IMR-90 (cell line): ENCODE data around the gene MTM1. TPM values are rescaled to one million over a fixed set of nuclear protein-coding genes. Genes with fewer than 3 reads are reported as not detected.

Experiments used
- ATAC-seq: fragments of 200-7000 bp; cut with Tn5 transposase; 2 replicates; pipeline ENCODE4 v1.9.1; 2020; ENCODE audit warnings: low read depth, mild to moderate bottlenecking, moderate library complexity
- BruUV-seq: library from RNA; stranded (reverse); fragments of 400-500 nt; replicated peaks from 2 replicates; lab custom pipeline; 2021; lab: Mats Ljungman, UMichigan
- CTCF ChIA-PET: fragments of 300-600 bp; formaldehyde crosslinking; extraction: SDS; loops from one replicate; lab custom pipeline; 2021; ENCODE audit warnings: antibody characterized with exemption; lab: Yijun Ruan, JAX
- POLR2A ChIA-PET: fragments of 300-600 bp; sonication (Branson Sonifier 250); formaldehyde crosslinking; loops from one replicate; lab custom pipeline; 2022; ENCODE audit warnings: antibody characterized with exemption; ENCODE audit not compliant: unreplicated experiment; lab: Charles Lee
- DNase-seq: peaks from one replicate; pipeline ENCODE4 v3.0.0; 2013
- H2AFZ ChIP-seq: replicated peaks from 2 replicates; pipeline ENCODE3; 2013; ENCODE audit warnings: low read length, mild to moderate bottlenecking; ENCODE audit not compliant: poor library complexity
- H2AK5ac ChIP-seq: 2 replicates; pipeline ENCODE4 v1.6.1; 2013; ENCODE audit warnings: low read depth, low read length, inconsistent platforms
- H2AK9ac ChIP-seq: replicated peaks from 2 replicates; pipeline ENCODE3; 2013; ENCODE audit warnings: mild to moderate bottlenecking, low read depth, low read length, moderate library complexity; ENCODE audit not compliant: poor library complexity
- H2BK120ac ChIP-seq: 2 replicates; pipeline ENCODE4 v1.6.1; 2013; ENCODE audit warnings: low read depth, low read length, inconsistent platforms
- H2BK15ac ChIP-seq: 3 replicates; pipeline ENCODE4 v1.6.1; 2013; ENCODE audit warnings: low read depth, low read length, inconsistent platforms
- H2BK20ac ChIP-seq: 2 replicates; pipeline ENCODE4 v1.6.1; 2013; ENCODE audit warnings: low read depth, mild to moderate bottlenecking, inconsistent platforms, low read length, moderate library complexity
- H2BK5ac ChIP-seq: 2 replicates; pipeline ENCODE4 v1.6.1; 2013; ENCODE audit warnings: mild to moderate bottlenecking, low read depth, low read length, inconsistent platforms; ENCODE audit not compliant: poor library complexity, severe bottlenecking
- H3K14ac ChIP-seq: replicated peaks from 2 replicates; pipeline ENCODE4 v1.6.1; 2013; ENCODE audit warnings: low read depth, low read length, inconsistent platforms
- H3K18ac ChIP-seq: 2 replicates; pipeline ENCODE4 v1.6.1; 2013; ENCODE audit warnings: low read depth, low read length, control low read depth
- H3K23ac ChIP-seq: 2 replicates; pipeline ENCODE4 v1.6.1; 2013; ENCODE audit warnings: low read depth, low read length, inconsistent platforms
- H3K27ac ChIP-seq: 2 replicates; pipeline ENCODE4 v1.5.1; 2013; ENCODE audit warnings: mild to moderate bottlenecking, control low read depth, low read length; ENCODE audit not compliant: insufficient read depth
- H3K27me3 ChIP-seq: 2 replicates; pipeline ENCODE4 v1.6.1; 2013; ENCODE audit warnings: low read length; ENCODE audit not compliant: control insufficient read depth, insufficient read depth
- H3K36me3 ChIP-seq: 2 replicates; pipeline ENCODE4 v1.6.1; 2013; ENCODE audit warnings: low read length, mixed read lengths; ENCODE audit not compliant: control insufficient read depth, insufficient read depth
- H3K4ac ChIP-seq: 2 replicates; pipeline ENCODE4 v1.6.1; 2013; ENCODE audit warnings: low read depth, low read length, inconsistent platforms
- H3K4me1 ChIP-seq: 2 replicates; pipeline ENCODE4 v1.6.1; 2013; ENCODE audit warnings: low read length, mixed read lengths; ENCODE audit not compliant: control insufficient read depth, insufficient read depth
- H3K4me2 ChIP-seq: 2 replicates; pipeline ENCODE4 v1.6.1; 2013; ENCODE audit warnings: low read depth, mild to moderate bottlenecking, control low read depth, low read length, moderate library complexity
- H3K4me3 ChIP-seq: 2 replicates; pipeline ENCODE4 v1.5.1; 2013; ENCODE audit warnings: low read depth, mild to moderate bottlenecking, control low read depth, low read length, moderate library complexity; ENCODE audit not compliant: insufficient read depth
- H3K56ac ChIP-seq: 2 replicates; pipeline ENCODE4 v1.6.1; 2013; ENCODE audit warnings: low read length, inconsistent platforms; ENCODE audit not compliant: insufficient read depth; ENCODE audit errors: extremely low read depth
- H3K79me1 ChIP-seq, 2 experiments: 2 replicates each; pipeline ENCODE4 v1.6.1; 2013; ENCODE audit warnings: low read length in 2 of 2, inconsistent platforms in 1 of 2, low read depth in 1 of 2
- H3K9ac ChIP-seq: 2 replicates; pipeline ENCODE4 v1.6.1; 2013; ENCODE audit warnings: low read depth, low read length, control low read depth
- H3K9me1 ChIP-seq: 2 replicates; pipeline ENCODE4 v1.6.1; 2013; ENCODE audit warnings: low read length, inconsistent platforms; ENCODE audit not compliant: insufficient read depth
- H3K9me3 ChIP-seq: 2 replicates; pipeline ENCODE4 v1.6.1; 2013; ENCODE audit warnings: low read length; ENCODE audit not compliant: control insufficient read depth, insufficient read depth
- H4K20me1 ChIP-seq: 2 replicates; pipeline ENCODE4 v1.6.1; 2013; ENCODE audit warnings: low read length, inconsistent platforms; ENCODE audit not compliant: insufficient read depth
- H4K5ac ChIP-seq: 2 replicates; pipeline ENCODE4 v1.6.1; 2013; ENCODE audit warnings: mild to moderate bottlenecking, low read depth, low read length, control low read depth
- H4K8ac ChIP-seq, 2 experiments: 2 replicates each; pipeline ENCODE4 v1.6.1; 2013; ENCODE audit warnings: low read depth in 2 of 2, low read length in 2 of 2, control low read depth in 1 of 2, inconsistent platforms in 1 of 2
- H4K91ac ChIP-seq: 2 replicates; pipeline ENCODE4 v1.6.1; 2013; ENCODE audit warnings: low read depth, low read length, inconsistent platforms; ENCODE audit not compliant: insufficient read depth
- BHLHE40 ChIP-seq: fragments of 150-350 bp; IDR thresholded peaks from 2 replicates; pipeline ENCODE4 v1.6.1; 2016; ENCODE audit warnings: mild to moderate bottlenecking, low read depth, low read length
- CEBPB ChIP-seq: IDR thresholded peaks from 2 replicates; pipeline ENCODE4 v1.6.1; 2012; ENCODE audit warnings: low read depth, low read length, improper control_type of control experiment
- CHD1 ChIP-seq: IDR thresholded peaks from 2 replicates; pipeline ENCODE4 v1.6.1; 2012; ENCODE audit warnings: low read depth, low read length, improper control_type of control experiment
- FOS ChIP-seq: fragments of 150-350 bp; IDR thresholded peaks from 2 replicates; pipeline ENCODE4 v1.6.1; 2016; ENCODE audit warnings: low read depth, low read length
- MAFK ChIP-seq: IDR thresholded peaks from 2 replicates; pipeline ENCODE4 v1.6.1; 2012; ENCODE audit warnings: low read depth, low read length, improper control_type of control experiment
- MAZ ChIP-seq: IDR thresholded peaks from 2 replicates; pipeline ENCODE4 v1.6.1; 2012; ENCODE audit warnings: low read depth, mild to moderate bottlenecking, low read length, improper control_type of control experiment, moderate library complexity, borderline replicate concordance
- MXI1 ChIP-seq: IDR thresholded peaks from 2 replicates; pipeline ENCODE4 v1.6.1; 2012; ENCODE audit warnings: low read depth, mild to moderate bottlenecking, low read length, moderate library complexity, borderline replicate concordance
- NFE2L2 ChIP-seq: fragments of 150-350 bp; IDR thresholded peaks from 2 replicates; pipeline ENCODE4 v1.6.1; 2016; ENCODE audit warnings: low read depth, mild to moderate bottlenecking, low read length
- POLR2A ChIP-seq: IDR thresholded peaks from 2 replicates; pipeline ENCODE4 v1.6.1; 2012; ENCODE audit warnings: mild to moderate bottlenecking, low read depth, low read length
- RCOR1 ChIP-seq: IDR thresholded peaks from 2 replicates; pipeline ENCODE4 v1.6.1; 2012; ENCODE audit warnings: mild to moderate bottlenecking, low read length, improper control_type of control experiment; ENCODE audit not compliant: insufficient replicate concordance
- RFX5 ChIP-seq: IDR thresholded peaks from 2 replicates; pipeline ENCODE4 v1.8.0; 2012; ENCODE audit warnings: low read depth, mild to moderate bottlenecking, low read length, moderate library complexity
- SMC3 ChIP-seq: fragments of 150-350 bp; IDR thresholded peaks from 2 replicates; pipeline ENCODE4 v1.6.1; 2016; ENCODE audit warnings: low read depth, mild to moderate bottlenecking, antibody characterized with exemption, low read length, moderate library complexity
- WGBS, 2 experiments: methylation state at CpG; one replicate each; pipeline versions ENCODE4 v1.1.5 to v1.1.7; 2013; ENCODE audit warnings: missing lambda C conversion rate in 2 of 2; ENCODE audit not compliant: insufficient read length in 1 of 2; ENCODE audit errors: extremely low coverage in 2 of 2; 5-methylcytosine and 5-hydroxymethylcytosine counted together
- dilution Hi-C: fragments of 300-500 bp; cut with HindIII; formaldehyde crosslinking; loops from one replicate; pipeline ENCODE4 v1.14.3; 2018; ENCODE audit warnings: low sequenced_read_pairs; ENCODE audit not compliant: unreplicated experiment
- in situ Hi-C: fragments of 300-500 bp; cut with MboI; formaldehyde crosslinking; loops from 3 replicates; pipeline ENCODE4 v1.14.3; 2019; ENCODE audit warnings: low sequenced_read_pairs, inconsistent platforms, mixed read lengths
- intact Hi-C: fragments of 100-400 bp; cut with micrococcal nuclease; formaldehyde crosslinking; loops from 2 replicates; pipeline ENCODE4 v1.10.0; 2022
- polyA plus RNA-seq, 3 experiments: library from polyadenylated mRNA; depleted of rRNA; stranded (reverse); fragments of >200 nt; gene quantifications; 2 replicates each; pipeline ENCODE4 v1.2.3, GENCODE V29; 2012; ENCODE audit warnings: low replicate concordance in 1 of 3
- total RNA-seq: library from RNA; depleted of rRNA; stranded (reverse); fragments of >200 nt; gene quantifications from 2 replicates; pipeline ENCODE4 v1.2.3, GENCODE V29; 2012
- TF ChIP-seq, protein P1 (sequence below): conservative IDR thresholded peaks from 2 replicates; pipeline ENCODE4 v1.5.1; 2012; ENCODE audit warnings: mild to moderate bottlenecking, low read depth, low read length, improper control_type of control experiment
- TF ChIP-seq, protein P2 (sequence below): fragments of 150-350 bp; IDR thresholded peaks from 2 replicates; pipeline ENCODE4 v1.6.1; 2017; ENCODE audit warnings: mild to moderate bottlenecking, antibody characterized with exemption, low read length, low read depth

Gene MTM1
- total and polyA plus RNA-seq, 2 of the 4 experiments (the other 2 are of a cell fraction), result 3.8 to 5.6 TPM

DNA sequence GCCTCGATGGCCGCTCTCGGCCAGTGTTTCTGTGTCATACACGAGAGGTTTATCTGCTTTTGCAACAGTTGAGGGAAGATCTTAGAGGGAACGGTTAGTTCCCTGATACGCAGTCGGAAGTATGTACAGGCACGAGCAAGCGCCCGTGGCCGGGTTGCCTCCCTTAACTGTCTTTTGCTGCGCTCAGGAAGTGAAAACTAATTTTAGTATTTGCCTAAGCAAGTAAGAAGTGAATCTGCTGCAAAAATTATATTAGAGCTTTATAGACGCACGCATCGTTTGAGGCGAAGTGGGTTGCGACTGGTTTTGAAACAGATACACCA lies 695 bp downstream of the MTM1 start:
- Histone ChIP-seq H3K9me3 (no peaks in the 10 kb centered on the region), H3K18ac (0 out of 2 replicates have a peak overlapping the region, but pooled peaks have one; percentile 27), H3K23ac (peak overlapping the region; percentile 34), H3K27ac (peak overlapping the region; percentile 65), H2AK5ac (no peak overlapping the region), H4K20me1 (no peaks in the 10 kb centered on the region), H3K79me1 (peaks cover 8 to 36% of the 10 kb centered on the region in 2 experiments; a peak in 3 of 4 replicates), H4K8ac (peak overlapping the region in 1 of 2 experiments; percentile 31; a peak in 2 of 4 replicates), H3K14ac (no peak overlapping the region), H3K56ac (peak overlapping the region; percentile 65; the same call in 1 of the 2 replicates), H3K4me3 (peak overlapping the region; percentile 92), H2BK20ac (no peak overlapping the region), H2AFZ (peak overlapping the region; percentile 92), H3K36me3 (no peaks in the 10 kb centered on the region), H2BK5ac (peak overlapping the region; percentile 47), H2BK120ac (no peak overlapping the region), H2BK15ac (no peak overlapping the region), H3K4me2 (peak overlapping the region; percentile 92), H3K4me1 (peaks cover 3% of the 10 kb centered on the region), H2AK9ac (peak overlapping the region; percentile 7), H3K9ac (peak overlapping the region; percentile 90), H3K27me3 (no peaks in the 10 kb centered on the region; the same call in 1 of the 2 replicates), H3K4ac (peak overlapping the region; percentile 16; the same call in 1 of the 2 replicates), H3K9me1 (no peaks in the 10 kb centered on the region), H4K5ac (no peak overlapping the region), H4K91ac (no peak overlapping the region)
- CTCF ChIA-PET, result no interaction called here
- ATAC-seq, result peak; percentile 6; the same call in 1 of the 2 replicates
- peak; percentile 43 for DNase-seq
- WGBS, 2 experiments, result 33% methylated on average over 8 of the region's 17 CpGs; no CpG with 5 or more reads in 1 of the 2 experiments
- no TSS peak for BruUV-seq
- dilution Hi-C loops, result no loop called here
- intact Hi-C loops, result loop anchor here (2.0 kb wide), 1 partner anchor 202 kb away; no protein-coding TSS in a partner anchor
- POLR2A ChIA-PET, result no interaction called here
- TF ChIP-seq, protein P1, sequence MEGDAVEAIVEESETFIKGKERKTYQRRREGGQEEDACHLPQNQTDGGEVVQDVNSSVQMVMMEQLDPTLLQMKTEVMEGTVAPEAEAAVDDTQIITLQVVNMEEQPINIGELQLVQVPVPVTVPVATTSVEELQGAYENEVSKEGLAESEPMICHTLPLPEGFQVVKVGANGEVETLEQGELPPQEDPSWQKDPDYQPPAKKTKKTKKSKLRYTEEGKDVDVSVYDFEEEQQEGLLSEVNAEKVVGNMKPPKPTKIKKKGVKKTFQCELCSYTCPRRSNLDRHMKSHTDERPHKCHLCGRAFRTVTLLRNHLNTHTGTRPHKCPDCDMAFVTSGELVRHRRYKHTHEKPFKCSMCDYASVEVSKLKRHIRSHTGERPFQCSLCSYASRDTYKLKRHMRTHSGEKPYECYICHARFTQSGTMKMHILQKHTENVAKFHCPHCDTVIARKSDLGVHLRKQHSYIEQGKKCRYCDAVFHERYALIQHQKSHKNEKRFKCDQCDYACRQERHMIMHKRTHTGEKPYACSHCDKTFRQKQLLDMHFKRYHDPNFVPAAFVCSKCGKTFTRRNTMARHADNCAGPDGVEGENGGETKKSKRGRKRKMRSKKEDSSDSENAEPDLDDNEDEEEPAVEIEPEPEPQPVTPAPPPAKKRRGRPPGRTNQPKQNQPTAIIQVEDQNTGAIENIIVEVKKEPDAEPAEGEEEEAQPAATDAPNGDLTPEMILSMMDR, result no peak
- no peak for TF ChIP-seq MXI1
- TF ChIP-seq BHLHE40, result peak; percentile 54; the same call in 1 of the 2 replicates
- peak; percentile 6; the same call in 1 of the 2 replicates for TF ChIP-seq CEBPB
- no peak for TF ChIP-seq SMC3
- no peak for TF ChIP-seq MAZ
- TF ChIP-seq NFE2L2, result no peak
- no peak for TF ChIP-seq MAFK
- no peak for TF ChIP-seq RCOR1
- no peak for TF ChIP-seq RFX5
- no peak for TF ChIP-seq FOS
- TF ChIP-seq CHD1, result no peak
- TF ChIP-seq, protein P2, sequence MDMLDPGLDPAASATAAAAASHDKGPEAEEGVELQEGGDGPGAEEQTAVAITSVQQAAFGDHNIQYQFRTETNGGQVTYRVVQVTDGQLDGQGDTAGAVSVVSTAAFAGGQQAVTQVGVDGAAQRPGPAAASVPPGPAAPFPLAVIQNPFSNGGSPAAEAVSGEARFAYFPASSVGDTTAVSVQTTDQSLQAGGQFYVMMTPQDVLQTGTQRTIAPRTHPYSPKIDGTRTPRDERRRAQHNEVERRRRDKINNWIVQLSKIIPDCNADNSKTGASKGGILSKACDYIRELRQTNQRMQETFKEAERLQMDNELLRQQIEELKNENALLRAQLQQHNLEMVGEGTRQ, result no peak
- no peak for TF ChIP-seq POLR2A
- in situ Hi-C loops, result no loop called here
